Measurements from ENCODE around the gene COA8.

DNA sequence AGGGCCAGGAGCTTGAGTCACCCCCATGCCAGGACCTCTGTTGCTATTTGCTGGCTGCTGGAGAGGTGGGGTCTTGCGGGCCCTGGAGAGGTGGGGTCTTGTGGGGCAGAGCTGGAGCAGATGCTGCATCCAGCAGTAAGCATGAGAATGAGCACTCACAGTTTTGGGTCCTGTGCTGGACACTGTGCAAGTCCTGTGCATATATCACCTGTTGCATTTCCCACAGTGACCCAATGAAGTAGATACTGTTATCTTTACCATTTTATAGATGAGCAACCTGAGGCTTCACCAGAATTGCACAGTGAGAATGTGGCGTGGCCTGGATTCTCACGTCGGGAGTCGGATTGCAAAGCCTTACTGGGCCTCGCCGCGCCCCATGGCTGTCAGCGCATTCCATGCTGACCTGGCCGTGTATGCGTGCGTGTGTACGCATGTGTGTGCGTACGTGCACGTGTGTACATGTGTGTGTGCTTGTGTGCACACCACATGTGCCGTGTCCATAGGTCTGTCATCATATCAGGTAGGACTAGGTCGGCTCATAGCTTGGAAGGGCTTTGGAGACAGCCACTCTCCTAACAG lies 12.0 kb downstream of the COA8 start:
- TF ChIP-seq MAX (IDR thresholded peaks at IDR 0.05) (no peak), EP300 (IDR thresholded peaks at IDR 0.05; ENCODE audit: borderline replicate concordance) (no peak), CEBPB (IDR thresholded peaks at IDR 0.05) (no peak), NFIC (IDR thresholded peaks at IDR 0.05) (no peak), CREB1 (IDR thresholded peaks at IDR 0.05; ENCODE audit: low read depth) (no peak), TCF12 (IDR thresholded peaks at IDR 0.05; ENCODE audit: low read depth) (no peak)

Data from Ishikawa (cell line).